PC-3 (cell line): ENCODE results near the gene TFAM.

Experiments
- EZH2 ChIP-seq: fragments of 300-600 bp; sonication (generic); IDR thresholded peaks from one replicate; pipeline ENCODE4 v1.6.1; 2017; ENCODE audit warnings: antibody characterized with exemption, mild to moderate bottlenecking, low read length; ENCODE audit not compliant: unreplicated experiment
- TF ChIP-seq, protein P1 (sequence below): fragments of 300-600 bp; sonication (generic); conservative IDR thresholded peaks from 2 replicates; pipeline ENCODE4 v1.5.1; 2017; ENCODE audit warnings: antibody characterized with exemption, low read depth, mild to moderate bottlenecking, low read length

DNA sequence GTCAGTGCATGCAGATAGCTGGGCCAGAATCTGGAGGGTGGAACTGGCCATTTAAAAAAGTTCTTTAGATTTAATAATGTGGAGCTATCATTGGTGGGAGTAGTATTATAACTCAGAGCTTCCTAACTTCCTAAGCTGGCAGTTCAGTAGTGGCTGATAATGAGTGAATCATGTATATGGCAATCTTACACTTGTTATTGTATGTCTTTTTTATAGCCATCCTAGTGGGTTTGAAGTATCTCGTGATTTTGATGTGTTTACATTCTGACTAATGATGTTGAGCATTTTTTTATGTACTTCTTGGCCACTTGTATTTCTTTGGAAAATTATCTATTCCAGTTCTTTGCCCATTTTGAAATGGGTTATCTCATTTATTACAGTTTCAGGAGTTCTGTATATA, 15.4 kb downstream of the TFAM start:
- TF ChIP-seq, protein P1, sequence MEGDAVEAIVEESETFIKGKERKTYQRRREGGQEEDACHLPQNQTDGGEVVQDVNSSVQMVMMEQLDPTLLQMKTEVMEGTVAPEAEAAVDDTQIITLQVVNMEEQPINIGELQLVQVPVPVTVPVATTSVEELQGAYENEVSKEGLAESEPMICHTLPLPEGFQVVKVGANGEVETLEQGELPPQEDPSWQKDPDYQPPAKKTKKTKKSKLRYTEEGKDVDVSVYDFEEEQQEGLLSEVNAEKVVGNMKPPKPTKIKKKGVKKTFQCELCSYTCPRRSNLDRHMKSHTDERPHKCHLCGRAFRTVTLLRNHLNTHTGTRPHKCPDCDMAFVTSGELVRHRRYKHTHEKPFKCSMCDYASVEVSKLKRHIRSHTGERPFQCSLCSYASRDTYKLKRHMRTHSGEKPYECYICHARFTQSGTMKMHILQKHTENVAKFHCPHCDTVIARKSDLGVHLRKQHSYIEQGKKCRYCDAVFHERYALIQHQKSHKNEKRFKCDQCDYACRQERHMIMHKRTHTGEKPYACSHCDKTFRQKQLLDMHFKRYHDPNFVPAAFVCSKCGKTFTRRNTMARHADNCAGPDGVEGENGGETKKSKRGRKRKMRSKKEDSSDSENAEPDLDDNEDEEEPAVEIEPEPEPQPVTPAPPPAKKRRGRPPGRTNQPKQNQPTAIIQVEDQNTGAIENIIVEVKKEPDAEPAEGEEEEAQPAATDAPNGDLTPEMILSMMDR: no peak
- no peak for TF ChIP-seq EZH2
